ENCODE measurements around the gene CTTN. TPM values are rescaled to one million over a fixed set of nuclear protein-coding genes. Genes with fewer than 3 reads are reported as not detected.
"Not testable (repeated sequence)": the region's sequence is repeated elsewhere in the genome, so short reads cannot be mapped to it uniquely, and the experiment has no call there.

The CTTN gene
- total and polyA plus RNA-seq, 10 of the 15 experiments (the other 5 are each of a cell fraction or from before 2014, with no cell fraction given): 1.1 to 37.8 (median 11.8) TPM

GRCh38 chr11:70454811-70455210 is 56.5 kb downstream of the CTTN start:
- peak overlapping the region; percentile 44; the same call in 1 of the 2 replicates for H3K9ac ChIP-seq (ENCODE audit: control insufficient read depth, insufficient read depth, low read length)
- in situ Hi-C loops (cut with MboI); H3K27me3 ChIP-seq (replicated peaks in 1 of 2; ENCODE audit: control insufficient read depth in 2 of 2, insufficient read depth in 2 of 2, low read length in 1 of 2); intact Hi-C loops (cut with micrococcal nuclease; ENCODE audit: unreplicated experiment); H3K4me3 ChIP-seq; H3K79me2 ChIP-seq (ENCODE audit: control insufficient read depth, insufficient read depth, low read length); H3K36me3 ChIP-seq (ENCODE audit: control insufficient read depth in 2 of 2, insufficient read depth in 2 of 2, low read length in 1 of 2); DNase-seq (ENCODE audit: low read depth, low spot score); FAIRE-seq; BruUV-seq (replicated peaks); H4K20me1 ChIP-seq (ENCODE audit: control insufficient read depth, insufficient read depth); H2AFZ ChIP-seq (ENCODE audit: control insufficient read depth, low read depth, low read length); ATAC-seq; H3K9me3 ChIP-seq (replicated peaks; ENCODE audit: control insufficient read depth, insufficient read depth, low read length); POLR2A ChIA-PET: not testable (repeated sequence)
- ChIA-PET RAD21 (ENCODE audit: unreplicated experiment) (interaction anchor here (0.6 kb wide), 1 partner anchor 121 kb away, joined by 3 read pairs; no protein-coding TSS in a partner anchor), SMC1A (ENCODE audit: uncharacterized antibody, unreplicated experiment) (interaction anchor here (1.1 kb wide), 1 partner anchor 16 kb away, joined by 3 read pairs; no protein-coding TSS in a partner anchor), CTCF (interaction anchor here (0.6 to 2.0 kb wide), 2 partner anchors 13 to 361 kb away, joined by 4 to 8 read pairs; no protein-coding TSS in a partner anchor)
- H3K4me2 ChIP-seq (ENCODE audit: control insufficient read depth, insufficient read depth): peak overlapping the region; percentile 66
- peak overlapping the region; percentile 72 for H3K27ac ChIP-seq (ENCODE audit: control insufficient read depth, insufficient read depth)
- peaks cover 18% of the 10 kb centered on the region for H3K4me1 ChIP-seq (ENCODE audit: control insufficient read depth, insufficient read depth, low read length)
- WGBS (ENCODE audit: insufficient coverage, insufficient replicate concordance, low lambda C conversion rate, missing lambda C conversion rate): 48% methylated on average over 9 of the region's 9 CpGs

GRCh38 chr11:70455354-70455753 is 57.0 kb downstream of the CTTN start:
- intact Hi-C loops (cut with micrococcal nuclease; ENCODE audit: unreplicated experiment) (no loop called here), in situ Hi-C loops (cut with MboI) (no loop called here)
- SMC1A ChIA-PET (ENCODE audit: uncharacterized antibody, unreplicated experiment): no interaction called here
- no peak overlapping the region for H3K27ac ChIP-seq (ENCODE audit: control insufficient read depth, insufficient read depth)
- FAIRE-seq: no peak
- no peaks in the 10 kb centered on the region for H3K36me3 ChIP-seq (ENCODE audit: control insufficient read depth in 2 of 2, insufficient read depth in 2 of 2, low read length in 1 of 2)
- ATAC-seq: peak; percentile 49
- no peak overlapping the region for H2AFZ ChIP-seq (ENCODE audit: control insufficient read depth, low read depth, low read length)
- peak overlapping the region; percentile 11; the same call in 1 of the 2 replicates for H3K4me2 ChIP-seq (ENCODE audit: control insufficient read depth, insufficient read depth)
- H3K4me1 ChIP-seq (ENCODE audit: control insufficient read depth, insufficient read depth, low read length): peaks cover 18% of the 10 kb centered on the region
- TF ChIP-seq PML (IDR thresholded peaks at IDR 0.05; ENCODE audit: low read length) (no peak), RBBP5 (conservative IDR thresholded peaks at IDR 0.05) (no peak), SPI1 (IDR thresholded peaks at IDR 0.05; ENCODE audit: borderline replicate concordance, insufficient read depth, low read depth, low read length) (peak; percentile 33; the same call in 1 of the 2 replicates), RUNX3 (IDR thresholded peaks at IDR 0.05; ENCODE audit: low read length) (0 out of 2 replicates have a peak, but pooled peaks have one; percentile 5)
- H3K4me3 ChIP-seq: no peak overlapping the region
- H3K9me3 ChIP-seq (replicated peaks; ENCODE audit: control insufficient read depth, insufficient read depth, low read length): peaks cover 5% of the 10 kb centered on the region
- H4K20me1 ChIP-seq (ENCODE audit: control insufficient read depth, insufficient read depth): no peaks in the 10 kb centered on the region
- no peak for DNase-seq (ENCODE audit: low read depth, low spot score)
- no peaks in the 10 kb centered on the region for H3K27me3 ChIP-seq (replicated peaks in 1 of 2; ENCODE audit: control insufficient read depth in 2 of 2, insufficient read depth in 2 of 2, low read length in 1 of 2)
- CTCF ChIA-PET: interaction anchor here (0.6 kb wide), 1 partner anchor 360 kb away, joined by 4 read pairs; no protein-coding TSS in a partner anchor
- no TSS peak for BruUV-seq (replicated peaks)
- no peaks in the 10 kb centered on the region for H3K79me2 ChIP-seq (ENCODE audit: control insufficient read depth, insufficient read depth, low read length)
- H3K9ac ChIP-seq (ENCODE audit: control insufficient read depth, insufficient read depth, low read length): no peak overlapping the region
- 0% methylated on average over 1 of the region's 1 CpG for WGBS (ENCODE audit: insufficient coverage, insufficient replicate concordance, low lambda C conversion rate, missing lambda C conversion rate)
- RAD21 ChIA-PET (ENCODE audit: unreplicated experiment): interaction anchor here (0.6 kb wide), 1 partner anchor 120 kb away, joined by 3 read pairs; no protein-coding TSS in a partner anchor
- POLR2A ChIA-PET: no interaction called here
